ENCODE data around the gene UBE2O.

The UBE2O gene

GRCh38 chr17:76369379-76369778 lies 83.6 kb downstream of the UBE2O start:
- Histone ChIP-seq H3K27ac (ENCODE audit: low read depth, low read length, poor library complexity, severe bottlenecking) (no peak overlapping the region), H4K20me1 (ENCODE audit: insufficient read depth, low read length) (no peaks in the 10 kb centered on the region), H3K4me2 (ENCODE audit: low read length) (no peak overlapping the region), H3K9me2 (ENCODE audit: low read depth, low read length) (no peaks in the 10 kb centered on the region), H3K9ac (ENCODE audit: low read length) (no peak overlapping the region), H2AFZ (ENCODE audit: low read length) (no peak overlapping the region), H3K36me3 (ENCODE audit: insufficient read depth, low read length) (no peaks in the 10 kb centered on the region), H3K79me2 (ENCODE audit: insufficient read depth, low read length) (no peaks in the 10 kb centered on the region), H3K4me3 (ENCODE audit: low read depth, low read length, poor library complexity, severe bottlenecking) (no peak overlapping the region), H3K27me3 (ENCODE audit: insufficient read depth, low read length) (no peaks in the 10 kb centered on the region), H3K4me1 (ENCODE audit: insufficient read depth, low read length, severe bottlenecking) (peaks cover 10% of the 10 kb centered on the region), H3K9me3 (ENCODE audit: low read length) (no peaks in the 10 kb centered on the region), H3F3A (ENCODE audit: insufficient read depth, low read length) (no peaks in the 10 kb centered on the region)
- TF ChIP-seq EZH2 (IDR thresholded peaks at IDR 0.05; ENCODE audit: borderline replicate concordance, low read length) (no peak), CTCF (IDR thresholded peaks at IDR 0.05; ENCODE audit: low read length) (no peak)

GRCh38 chr17:76368545-76368944 lies 84.4 kb downstream of the UBE2O start:
- H3K9me3 ChIP-seq (ENCODE audit: low read length): no peaks in the 10 kb centered on the region
- H3K9ac ChIP-seq (ENCODE audit: low read length): no peak overlapping the region
- H3F3A ChIP-seq (ENCODE audit: insufficient read depth, low read length): no peaks in the 10 kb centered on the region
- peak overlapping the region; percentile 48; the same call in 1 of the 2 replicates for H3K4me2 ChIP-seq (ENCODE audit: low read length)
- no peaks in the 10 kb centered on the region for H3K9me2 ChIP-seq (ENCODE audit: low read depth, low read length)
- H3K27ac ChIP-seq (ENCODE audit: low read depth, low read length, poor library complexity, severe bottlenecking): no peak overlapping the region
- TF ChIP-seq EZH2 (IDR thresholded peaks at IDR 0.05; ENCODE audit: borderline replicate concordance, low read length) (no peak), CTCF (IDR thresholded peaks at IDR 0.05; ENCODE audit: low read length) (no peak)
- no peaks in the 10 kb centered on the region for H4K20me1 ChIP-seq (ENCODE audit: insufficient read depth, low read length)
- H3K36me3 ChIP-seq (ENCODE audit: insufficient read depth, low read length): no peaks in the 10 kb centered on the region; the same call in 1 of the 2 replicates
- H2AFZ ChIP-seq (ENCODE audit: low read length): no peak overlapping the region
- H3K79me2 ChIP-seq (ENCODE audit: insufficient read depth, low read length): no peaks in the 10 kb centered on the region
- H3K4me1 ChIP-seq (ENCODE audit: insufficient read depth, low read length, severe bottlenecking): peaks cover 10% of the 10 kb centered on the region
- peak overlapping the region; percentile 26 for H3K4me3 ChIP-seq (ENCODE audit: low read depth, low read length, poor library complexity, severe bottlenecking)
- no peaks in the 10 kb centered on the region for H3K27me3 ChIP-seq (ENCODE audit: insufficient read depth, low read length)

- Histone ChIP-seq H3K36me3 (ENCODE audit: insufficient read depth, low read length) (no peaks in the 10 kb centered on the region; the same call in 1 of the 2 replicates), H4K20me1 (ENCODE audit: insufficient read depth, low read length) (no peaks in the 10 kb centered on the region), H3K27me3 (ENCODE audit: insufficient read depth, low read length) (no peaks in the 10 kb centered on the region), H3K9me3 (ENCODE audit: low read length) (no peaks in the 10 kb centered on the region), H3K4me2 (ENCODE audit: low read length) (no peak overlapping the region), H3K27ac (ENCODE audit: low read depth, low read length, poor library complexity, severe bottlenecking) (no peak overlapping the region), H3K9ac (ENCODE audit: low read length) (no peak overlapping the region), H3K4me1 (ENCODE audit: insufficient read depth, low read length, severe bottlenecking) (peaks cover 15% of the 10 kb centered on the region), H2AFZ (ENCODE audit: low read length) (no peak overlapping the region), H3K4me3 (ENCODE audit: low read depth, low read length, poor library complexity, severe bottlenecking) (no peak overlapping the region), H3K9me2 (ENCODE audit: low read depth, low read length) (no peaks in the 10 kb centered on the region), H3F3A (ENCODE audit: insufficient read depth, low read length) (no peaks in the 10 kb centered on the region), H3K79me2 (ENCODE audit: insufficient read depth, low read length) (no peaks in the 10 kb centered on the region)
- TF ChIP-seq CTCF (IDR thresholded peaks at IDR 0.05; ENCODE audit: low read length) (no peak), EZH2 (IDR thresholded peaks at IDR 0.05; ENCODE audit: borderline replicate concordance, low read length) (no peak)
These were observed 85.3 kb downstream of the UBE2O start for GRCh38 chr17:76367642-76368041.

Data from OCI-LY1 (cell line).